ENCODE measurements around the gene FIS1. TPM values are rescaled to one million over a fixed set of nuclear protein-coding genes. Genes with fewer than 3 reads are reported as not detected.

The FIS1 gene
- total RNA-seq, 2 donors from 2014 or later: 238 to 256 TPM

DNA sequence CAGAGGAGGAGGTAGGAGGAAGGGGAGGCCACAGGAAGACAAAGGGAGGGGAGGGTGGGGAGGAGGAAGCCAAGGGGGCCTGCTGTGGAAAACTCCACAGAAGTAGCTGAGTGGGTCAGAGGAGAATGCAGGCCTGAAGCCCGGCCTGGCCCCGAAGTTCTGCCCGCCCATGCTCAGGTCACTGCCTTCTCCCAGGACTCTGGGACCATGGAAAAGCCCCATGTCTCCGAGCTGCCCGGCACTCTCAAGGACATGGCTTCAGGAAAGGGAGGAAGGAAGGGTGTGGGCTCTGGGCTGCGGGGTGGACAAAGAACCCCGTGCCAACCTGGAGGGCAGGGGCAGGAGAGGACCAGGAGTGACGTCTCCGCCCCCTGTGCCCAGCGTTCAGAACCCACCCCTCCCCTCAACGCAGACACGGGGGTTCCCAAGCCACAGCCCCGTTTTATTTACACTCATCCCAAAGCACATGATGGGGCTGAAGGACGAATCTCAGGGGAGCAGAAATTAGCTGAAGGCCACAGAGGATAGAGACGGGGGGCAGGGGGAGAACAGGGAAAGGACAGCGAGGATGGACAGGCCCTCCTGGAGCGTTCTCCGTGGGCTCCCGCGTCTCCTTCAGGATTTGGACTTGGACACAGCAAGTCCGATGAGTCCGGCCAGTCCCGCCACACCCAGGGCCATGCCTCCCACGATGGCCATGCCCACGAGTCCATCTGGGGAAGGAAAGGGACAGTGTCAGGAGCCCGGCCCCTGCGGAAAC lies 5.5 kb downstream of the FIS1 start:
- Histone ChIP-seq H3K9me3 (no peaks in the 10 kb centered on the region), H3K4me3 (no peak overlapping the region), H3K27ac (no peak overlapping the region), H3K36me3 (peaks cover 0 to 9% of the 10 kb centered on the region in 2 donors), H3K27me3 (replicated peaks; ENCODE audit: insufficient read depth) (no peaks in the 10 kb centered on the region), H3K4me1 (replicated peaks) (no peaks in the 10 kb centered on the region)
- intact Hi-C loops (cut with DNase I): no loop called here
- WGBS: 75% methylated on average over 27 of the region's 27 CpGs
- TF ChIP-seq POLR2AphosphoS5 (IDR thresholded peaks at IDR 0.05): no peak
- no peak for TF ChIP-seq POLR2A (IDR thresholded peaks at IDR 0.05)
- TF ChIP-seq, protein P1, sequence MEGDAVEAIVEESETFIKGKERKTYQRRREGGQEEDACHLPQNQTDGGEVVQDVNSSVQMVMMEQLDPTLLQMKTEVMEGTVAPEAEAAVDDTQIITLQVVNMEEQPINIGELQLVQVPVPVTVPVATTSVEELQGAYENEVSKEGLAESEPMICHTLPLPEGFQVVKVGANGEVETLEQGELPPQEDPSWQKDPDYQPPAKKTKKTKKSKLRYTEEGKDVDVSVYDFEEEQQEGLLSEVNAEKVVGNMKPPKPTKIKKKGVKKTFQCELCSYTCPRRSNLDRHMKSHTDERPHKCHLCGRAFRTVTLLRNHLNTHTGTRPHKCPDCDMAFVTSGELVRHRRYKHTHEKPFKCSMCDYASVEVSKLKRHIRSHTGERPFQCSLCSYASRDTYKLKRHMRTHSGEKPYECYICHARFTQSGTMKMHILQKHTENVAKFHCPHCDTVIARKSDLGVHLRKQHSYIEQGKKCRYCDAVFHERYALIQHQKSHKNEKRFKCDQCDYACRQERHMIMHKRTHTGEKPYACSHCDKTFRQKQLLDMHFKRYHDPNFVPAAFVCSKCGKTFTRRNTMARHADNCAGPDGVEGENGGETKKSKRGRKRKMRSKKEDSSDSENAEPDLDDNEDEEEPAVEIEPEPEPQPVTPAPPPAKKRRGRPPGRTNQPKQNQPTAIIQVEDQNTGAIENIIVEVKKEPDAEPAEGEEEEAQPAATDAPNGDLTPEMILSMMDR (IDR thresholded peaks at IDR 0.05): no peak
- no peak for DNase-seq (ENCODE audit: low spot score)

DNA sequence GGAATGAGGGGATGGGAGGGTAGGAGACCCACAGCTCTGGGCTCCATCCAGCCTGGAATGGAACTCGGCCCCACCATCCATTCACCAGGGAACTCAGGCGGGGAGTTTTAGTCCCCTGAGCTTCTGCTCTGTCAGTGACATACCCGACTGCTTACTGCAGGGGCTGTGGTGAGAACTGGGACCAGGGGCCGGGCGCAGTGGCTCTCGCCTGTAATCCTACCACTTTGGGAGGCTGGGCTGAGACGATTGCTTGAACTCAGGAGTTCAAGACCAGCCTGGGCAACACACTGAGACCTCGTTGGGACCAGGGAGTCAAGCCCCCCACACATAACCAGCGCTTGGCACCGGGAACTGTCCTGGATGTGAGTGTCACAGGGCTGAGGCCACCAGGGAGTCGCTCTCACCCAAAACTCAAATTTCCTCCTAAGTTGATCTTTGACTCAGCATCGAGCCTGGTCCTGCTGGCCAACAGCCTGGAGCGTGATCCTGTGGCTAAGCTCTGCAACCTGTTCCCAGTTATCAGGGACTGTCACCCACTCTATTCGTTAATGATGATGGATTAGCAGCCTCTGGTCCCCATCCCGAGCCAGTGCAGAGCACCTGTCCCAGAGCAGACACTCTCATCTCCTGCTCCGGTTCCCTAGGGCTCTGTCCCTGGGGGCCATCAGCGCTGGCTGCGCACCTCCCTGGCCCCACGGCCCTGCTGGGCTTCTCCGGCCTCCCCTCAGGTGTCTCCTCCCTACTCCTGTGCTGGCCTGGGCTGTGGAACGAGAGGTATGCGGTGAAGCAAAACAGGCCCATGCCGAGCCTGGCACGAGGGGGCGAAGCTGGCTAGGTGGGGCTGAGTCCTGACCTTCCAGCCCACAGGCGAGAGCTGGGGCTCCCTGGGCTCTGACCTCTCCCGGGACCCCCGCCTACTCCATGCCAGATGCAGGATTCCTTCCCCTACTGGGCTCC lies 6.4 kb downstream of the FIS1 start:
- no peak for DNase-seq (ENCODE audit: low spot score)
- Histone ChIP-seq H3K4me3 (no peak overlapping the region), H3K27ac (peak overlapping the region; percentile 22 to 44), H3K36me3 (peaks cover 0 to 9% of the 10 kb centered on the region in 2 donors), H3K27me3 (replicated peaks; ENCODE audit: insufficient read depth) (no peaks in the 10 kb centered on the region), H3K9me3 (no peaks in the 10 kb centered on the region), H3K4me1 (replicated peaks) (no peaks in the 10 kb centered on the region)
- intact Hi-C loops (cut with DNase I): no loop called here
- 69% methylated on average over 28 of the region's 28 CpGs for WGBS
- TF ChIP-seq, protein P1 (IDR thresholded peaks at IDR 0.05): no peak
- TF ChIP-seq POLR2AphosphoS5 (IDR thresholded peaks at IDR 0.05) (no peak), POLR2A (IDR thresholded peaks at IDR 0.05) (no peak)

DNA sequence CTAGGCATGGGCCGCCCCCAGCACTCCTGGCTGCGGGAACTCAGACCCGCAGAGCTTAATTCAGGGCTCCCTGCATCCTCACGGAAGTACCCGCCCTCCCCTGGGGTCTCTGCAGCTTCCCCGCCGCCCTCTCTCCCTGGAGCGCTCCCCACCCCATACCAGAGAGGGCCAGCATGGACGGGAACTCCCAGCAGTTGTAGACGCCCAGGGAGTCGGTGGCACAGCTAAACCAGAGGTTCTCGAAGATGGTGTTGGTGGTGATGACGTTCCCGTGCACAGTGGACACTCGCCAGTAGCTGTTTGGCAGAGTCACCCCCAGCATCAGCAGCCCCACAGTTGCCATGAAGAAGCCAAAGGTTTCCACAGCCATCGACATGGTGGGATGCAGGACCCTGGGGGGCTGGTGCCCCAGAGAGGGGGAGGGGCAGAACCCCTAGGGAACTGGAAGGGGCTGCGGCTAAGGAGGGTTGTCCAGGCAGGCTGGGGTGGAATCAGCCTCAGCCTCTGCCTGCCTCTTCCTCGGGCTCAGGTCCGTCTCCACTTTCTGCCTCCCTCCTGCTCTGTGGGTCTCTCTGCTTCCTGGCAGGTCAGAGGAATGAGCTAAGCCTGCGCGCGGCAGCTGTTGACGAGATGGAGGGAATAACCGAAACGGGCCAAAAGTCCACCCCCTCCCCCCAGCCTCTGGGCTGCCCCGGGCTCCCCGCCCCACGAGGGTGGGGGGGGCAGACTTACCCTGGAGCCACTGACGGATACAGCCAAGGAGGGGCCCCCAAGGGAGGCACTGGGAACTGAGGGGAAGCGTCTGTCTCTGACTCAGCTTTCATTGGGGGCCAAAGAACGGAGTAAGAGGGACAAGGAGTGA lies 7.4 kb downstream of the FIS1 start, which contains the start of gene CLDN15:
TSS of gene CLDN15 (minus strand) at position 597 of the 862 bp plus-strand sequence. CDS start at position 376, 221 bp downstream.
- DNase-seq (ENCODE audit: low spot score): no peak
- TF ChIP-seq POLR2A (IDR thresholded peaks at IDR 0.05) (no peak), POLR2AphosphoS5 (IDR thresholded peaks at IDR 0.05) (no peak)
- WGBS: 67% methylated on average over 31 of the region's 31 CpGs
- Histone ChIP-seq H3K36me3 (peaks cover 0 to 9% of the 10 kb centered on the region in 2 donors), H3K27ac (peak within 1 kb of the TSS; percentile 44 to 49), H3K4me3 (no peak within 1 kb of the TSS), H3K27me3 (replicated peaks; ENCODE audit: insufficient read depth) (no peaks in the 10 kb centered on the region), H3K9me3 (no peaks in the 10 kb centered on the region), H3K4me1 (replicated peaks) (no peaks in the 10 kb centered on the region)
- intact Hi-C loops (cut with DNase I): no loop called here

DNA sequence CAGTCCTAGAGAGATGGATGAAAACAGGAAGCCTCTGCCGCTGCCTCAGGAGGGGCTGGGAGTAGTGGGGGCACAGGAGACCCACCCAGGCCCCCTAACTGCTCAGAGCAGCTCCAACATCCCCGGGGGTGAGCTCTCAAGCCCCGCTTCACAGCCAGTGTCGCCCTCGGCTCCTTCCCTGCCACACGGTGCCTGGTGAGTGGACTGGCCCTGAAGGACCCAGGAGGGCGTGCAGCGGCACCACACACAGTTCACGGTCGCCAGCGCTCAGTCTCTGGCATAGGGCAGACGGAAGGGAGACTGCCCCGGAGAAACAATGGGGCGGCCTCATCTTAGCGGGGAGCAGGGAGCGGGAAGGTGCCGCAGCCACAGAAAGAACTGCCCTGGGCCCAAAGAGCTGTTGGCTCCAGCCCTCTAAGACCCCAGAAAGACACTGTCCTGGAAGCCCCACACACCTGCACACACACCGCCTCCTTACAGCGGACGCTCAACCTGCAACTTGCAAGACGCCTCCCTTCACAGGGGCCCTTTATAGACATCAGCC lies 8.5 kb downstream of the FIS1 start:
- Histone ChIP-seq H3K4me1 (replicated peaks) (no peaks in the 10 kb centered on the region), H3K36me3 (peaks cover 0 to 9% of the 10 kb centered on the region in 2 donors), H3K27me3 (replicated peaks; ENCODE audit: insufficient read depth) (no peaks in the 10 kb centered on the region), H3K9me3 (no peaks in the 10 kb centered on the region), H3K27ac (no peak overlapping the region), H3K4me3 (no peak overlapping the region)
- intact Hi-C loops (cut with DNase I): no loop called here
- TF ChIP-seq, protein P1 (IDR thresholded peaks at IDR 0.05): no peak
- TF ChIP-seq POLR2AphosphoS5 (IDR thresholded peaks at IDR 0.05) (no peak), POLR2A (IDR thresholded peaks at IDR 0.05) (no peak)
- WGBS: 82% methylated on average over 21 of the region's 21 CpGs
- DNase-seq (ENCODE audit: low spot score): no peak
